ENCODE results near the gene DSE.

The DSE gene

DNA sequence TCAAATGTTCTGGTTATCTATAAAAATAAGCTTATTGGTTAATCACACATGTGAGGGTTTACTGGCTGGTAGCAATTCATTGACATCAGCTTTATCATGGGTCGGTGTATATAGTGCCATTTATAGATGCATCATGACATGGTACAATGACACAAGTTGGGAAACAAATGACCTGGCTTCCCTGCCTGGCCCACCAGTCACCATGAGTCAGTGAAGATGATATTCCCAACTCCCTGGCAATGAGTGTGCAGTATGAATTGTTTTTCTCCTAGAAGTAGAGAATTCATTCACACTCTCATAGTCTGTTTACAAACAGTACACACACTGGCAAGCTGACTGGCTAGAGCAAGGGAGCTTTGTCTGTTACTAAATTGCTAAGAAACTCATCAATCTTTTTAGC, 53.3 kb downstream of the DSE start:
- H3K9me3 ChIP-seq (ENCODE audit: control insufficient read depth, low read length) = no peaks in the 10 kb centered on the region
- H3K36me3 ChIP-seq (ENCODE audit: control insufficient read depth, insufficient read depth, low read length) = peaks cover 4% of the 10 kb centered on the region
- H3K4me1 ChIP-seq (ENCODE audit: control insufficient read depth, insufficient read depth, low read length) = no peaks in the 10 kb centered on the region
- no peak overlapping the region for H3K4me3 ChIP-seq (ENCODE audit: insufficient read depth, low read depth, low read length)
- WGBS, 2 experiments = 89 to 93% methylated on average over 1 of the region's 1 CpG
- no peak overlapping the region for H3K27ac ChIP-seq (ENCODE audit: insufficient read depth, low read depth, low read length, poor library complexity, severe bottlenecking)
- H3K27me3 ChIP-seq (ENCODE audit: control insufficient read depth, insufficient read depth, low read length, poor library complexity, severe bottlenecking) = no peaks in the 10 kb centered on the region

DNA sequence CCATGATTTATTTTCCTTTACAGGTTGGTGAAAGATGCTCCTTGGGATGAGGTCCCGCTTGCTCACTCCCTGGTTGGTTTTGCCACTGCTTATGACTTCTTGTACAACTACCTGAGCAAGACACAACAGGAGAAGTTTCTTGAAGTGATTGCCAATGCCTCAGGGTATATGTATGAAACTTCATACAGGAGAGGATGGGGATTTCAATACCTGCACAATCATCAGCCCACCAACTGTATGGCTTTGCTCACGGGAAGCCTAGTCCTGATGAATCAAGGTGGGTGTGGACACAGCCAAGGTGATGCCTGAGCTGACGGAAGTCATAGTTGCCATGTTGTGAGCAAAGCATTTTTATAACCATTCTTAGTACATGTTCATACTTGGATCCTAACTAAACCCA, 55.8 kb downstream of the DSE start:
- Histone ChIP-seq H3K27ac (ENCODE audit: insufficient read depth, low read depth, low read length, poor library complexity, severe bottlenecking) (no peak overlapping the region), H3K36me3 (ENCODE audit: control insufficient read depth, insufficient read depth, low read length) (peaks cover 4% of the 10 kb centered on the region), H3K9me3 (ENCODE audit: control insufficient read depth, low read length) (no peaks in the 10 kb centered on the region), H3K27me3 (ENCODE audit: control insufficient read depth, insufficient read depth, low read length, poor library complexity, severe bottlenecking) (no peaks in the 10 kb centered on the region), H3K4me1 (ENCODE audit: control insufficient read depth, insufficient read depth, low read length) (no peaks in the 10 kb centered on the region), H3K4me3 (ENCODE audit: insufficient read depth, low read depth, low read length) (no peak overlapping the region)
- 97 to 98% methylated on average over 3 of the region's 3 CpGs for WGBS, 2 experiments

DNA sequence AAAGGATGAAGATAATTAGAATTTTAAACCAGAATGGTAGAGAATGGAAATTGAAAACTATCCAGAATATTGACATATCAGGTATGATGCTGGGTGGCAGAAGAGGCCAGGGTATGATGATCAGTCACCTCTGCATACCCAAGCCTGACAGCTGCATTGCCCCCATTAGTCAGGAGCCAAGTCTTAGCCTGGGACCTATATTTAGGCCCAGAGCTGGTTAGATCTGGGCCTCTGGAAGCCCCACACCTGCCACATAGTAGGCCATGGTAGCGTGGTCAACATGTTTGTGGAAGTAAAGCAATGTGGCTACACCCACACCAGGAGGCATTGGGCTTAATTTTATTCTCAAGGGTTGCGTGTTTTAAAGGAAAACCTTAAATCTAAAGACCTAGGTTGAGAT, 58.4 kb downstream of the DSE start:
- Histone ChIP-seq H3K27ac (ENCODE audit: insufficient read depth, low read depth, low read length, poor library complexity, severe bottlenecking) (no peak overlapping the region), H3K4me1 (ENCODE audit: control insufficient read depth, insufficient read depth, low read length) (no peaks in the 10 kb centered on the region), H3K9me3 (ENCODE audit: control insufficient read depth, low read length) (no peaks in the 10 kb centered on the region), H3K36me3 (ENCODE audit: control insufficient read depth, insufficient read depth, low read length) (peaks cover 4% of the 10 kb centered on the region), H3K27me3 (ENCODE audit: control insufficient read depth, insufficient read depth, low read length, poor library complexity, severe bottlenecking) (no peaks in the 10 kb centered on the region), H3K4me3 (ENCODE audit: insufficient read depth, low read depth, low read length) (no peak overlapping the region)
- 96 to 97% methylated on average over 2 of the region's 2 CpGs for WGBS, 2 experiments

DNA sequence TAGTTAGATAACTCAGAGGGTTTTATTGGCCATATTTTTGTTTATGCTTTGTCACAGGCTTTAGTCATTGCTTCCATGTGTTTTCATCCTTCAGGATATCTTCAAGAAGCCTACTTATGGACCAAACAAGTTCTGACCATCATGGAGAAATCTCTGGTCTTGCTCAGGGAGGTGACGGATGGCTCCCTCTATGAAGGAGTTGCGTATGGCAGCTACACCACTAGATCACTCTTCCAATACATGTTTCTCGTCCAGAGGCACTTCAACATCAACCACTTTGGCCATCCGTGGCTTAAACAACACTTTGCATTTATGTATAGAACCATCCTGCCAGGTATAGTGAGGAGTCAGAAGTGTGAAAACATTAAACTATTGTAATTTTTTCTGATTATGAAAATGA, 60.1 kb downstream of the DSE start:
- H3K4me1 ChIP-seq (ENCODE audit: control insufficient read depth, insufficient read depth, low read length) = no peaks in the 10 kb centered on the region
- 90 to 92% methylated on average over 4 of the region's 4 CpGs for WGBS, 2 experiments
- peaks cover 4% of the 10 kb centered on the region for H3K36me3 ChIP-seq (ENCODE audit: control insufficient read depth, insufficient read depth, low read length)
- no peak overlapping the region for H3K27ac ChIP-seq (ENCODE audit: insufficient read depth, low read depth, low read length, poor library complexity, severe bottlenecking)
- H3K9me3 ChIP-seq (ENCODE audit: control insufficient read depth, low read length) = no peaks in the 10 kb centered on the region
- no peaks in the 10 kb centered on the region for H3K27me3 ChIP-seq (ENCODE audit: control insufficient read depth, insufficient read depth, low read length, poor library complexity, severe bottlenecking)
- H3K4me3 ChIP-seq (ENCODE audit: insufficient read depth, low read depth, low read length) = no peak overlapping the region

DNA sequence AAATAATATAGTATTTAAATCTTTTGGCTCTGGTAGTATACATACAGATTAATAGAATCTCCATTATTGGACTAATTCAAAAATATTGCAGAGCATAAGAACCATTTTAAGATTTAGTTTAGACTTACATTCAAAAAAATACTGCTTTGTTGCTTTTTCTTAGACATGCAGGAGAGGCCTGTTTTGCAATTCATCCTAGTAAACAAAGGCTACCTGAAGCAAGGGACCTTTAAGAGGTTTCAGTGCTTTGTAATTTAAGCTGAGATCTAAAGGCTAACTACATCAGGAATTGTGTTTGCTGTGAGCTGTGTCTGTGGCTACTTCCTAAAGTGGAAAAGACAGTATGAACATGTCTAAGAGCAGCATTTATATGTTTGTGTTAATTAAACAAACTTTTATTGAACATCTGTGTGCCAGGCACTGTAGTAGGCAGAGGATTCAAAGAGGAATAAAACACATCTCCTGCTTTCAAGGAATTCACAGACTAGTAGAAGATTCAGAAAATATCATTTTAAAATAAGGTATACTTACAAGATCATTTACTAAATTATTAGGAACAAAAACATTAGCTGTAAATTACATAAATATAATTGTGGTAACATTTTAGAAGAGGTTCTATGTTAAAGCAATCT, 61.3 kb downstream of the DSE start:
- H3K36me3 ChIP-seq (ENCODE audit: control insufficient read depth, insufficient read depth, low read length) = no peaks in the 10 kb centered on the region
- no peaks in the 10 kb centered on the region for H3K27me3 ChIP-seq (ENCODE audit: control insufficient read depth, insufficient read depth, low read length, poor library complexity, severe bottlenecking)
- H3K9me3 ChIP-seq (ENCODE audit: control insufficient read depth, low read length) = no peaks in the 10 kb centered on the region
- no peaks in the 10 kb centered on the region for H3K4me1 ChIP-seq (ENCODE audit: control insufficient read depth, insufficient read depth, low read length)
- H3K27ac ChIP-seq (ENCODE audit: insufficient read depth, low read depth, low read length, poor library complexity, severe bottlenecking) = no peak overlapping the region
- no peak overlapping the region for H3K4me3 ChIP-seq (ENCODE audit: insufficient read depth, low read depth, low read length)

DNA sequence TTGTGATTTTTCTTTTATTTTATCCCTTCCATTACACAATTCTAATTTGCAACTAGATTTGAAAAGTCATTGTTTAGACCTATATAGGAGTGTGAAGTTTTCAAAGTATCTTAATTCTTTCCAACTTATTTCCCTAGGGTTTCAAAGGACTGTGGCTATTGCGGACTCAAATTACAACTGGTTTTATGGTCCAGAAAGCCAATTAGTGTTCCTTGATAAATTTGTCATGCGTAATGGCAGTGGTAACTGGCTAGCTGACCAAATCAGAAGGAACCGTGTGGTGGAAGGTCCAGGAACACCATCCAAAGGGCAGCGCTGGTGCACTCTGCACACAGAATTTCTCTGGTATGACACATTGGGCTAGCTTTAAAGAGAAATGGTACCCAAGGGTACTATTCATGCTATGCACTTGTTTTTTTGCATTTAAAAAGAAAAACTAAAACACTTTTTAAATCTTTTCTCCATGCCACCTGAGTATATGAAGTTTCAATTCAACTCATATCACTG, 62.5 kb downstream of the DSE start:
- Histone ChIP-seq H3K27ac (ENCODE audit: insufficient read depth, low read depth, low read length, poor library complexity, severe bottlenecking) (no peak overlapping the region), H3K4me3 (ENCODE audit: insufficient read depth, low read depth, low read length) (no peak overlapping the region), H3K36me3 (ENCODE audit: control insufficient read depth, insufficient read depth, low read length) (no peaks in the 10 kb centered on the region), H3K4me1 (ENCODE audit: control insufficient read depth, insufficient read depth, low read length) (no peaks in the 10 kb centered on the region), H3K27me3 (ENCODE audit: control insufficient read depth, insufficient read depth, low read length, poor library complexity, severe bottlenecking) (no peaks in the 10 kb centered on the region), H3K9me3 (ENCODE audit: control insufficient read depth, low read length) (no peaks in the 10 kb centered on the region)
- 97% methylated on average over 4 of the region's 4 CpGs for WGBS, 2 experiments

DNA sequence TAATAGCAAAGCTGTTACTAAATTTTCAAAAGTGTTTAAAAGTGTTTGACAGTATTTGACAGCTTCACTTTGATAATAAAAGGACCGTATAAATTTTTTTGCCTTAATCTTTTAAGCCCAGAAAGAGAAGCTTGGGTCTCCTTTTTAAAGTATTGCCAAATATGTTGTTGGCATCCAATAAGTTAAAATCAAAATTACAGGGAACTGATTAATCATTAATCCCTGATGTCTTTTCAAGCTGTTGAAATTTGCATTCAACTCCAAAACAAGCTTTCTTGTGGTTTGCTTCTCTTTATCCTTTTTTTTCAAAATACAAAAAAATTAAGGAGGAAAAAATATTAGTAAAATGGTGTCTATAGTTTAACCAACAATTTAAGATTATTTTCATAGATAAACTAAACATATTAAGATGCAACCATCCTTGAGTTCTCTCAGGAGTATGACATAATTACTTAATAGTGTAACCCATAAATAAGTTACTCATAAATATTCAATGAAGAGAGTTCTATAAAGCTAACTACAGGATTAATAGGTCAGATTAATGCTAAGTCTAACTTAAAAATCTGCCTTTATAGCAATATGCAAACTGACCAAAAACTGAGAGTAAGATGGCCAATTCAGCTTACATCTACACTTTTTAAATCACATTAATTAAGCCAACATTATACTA, 63.4 kb downstream of the DSE start:
- Histone ChIP-seq H3K36me3 (ENCODE audit: control insufficient read depth, insufficient read depth, low read length) (no peaks in the 10 kb centered on the region), H3K27ac (ENCODE audit: insufficient read depth, low read depth, low read length, poor library complexity, severe bottlenecking) (no peak overlapping the region), H3K4me1 (ENCODE audit: control insufficient read depth, insufficient read depth, low read length) (no peaks in the 10 kb centered on the region), H3K27me3 (ENCODE audit: control insufficient read depth, insufficient read depth, low read length, poor library complexity, severe bottlenecking) (no peaks in the 10 kb centered on the region), H3K4me3 (ENCODE audit: insufficient read depth, low read depth, low read length) (no peak overlapping the region), H3K9me3 (ENCODE audit: control insufficient read depth, low read length) (no peaks in the 10 kb centered on the region)
- WGBS, 2 experiments = 94 to 100% methylated on average over 1 of the region's 1 CpG

DNA sequence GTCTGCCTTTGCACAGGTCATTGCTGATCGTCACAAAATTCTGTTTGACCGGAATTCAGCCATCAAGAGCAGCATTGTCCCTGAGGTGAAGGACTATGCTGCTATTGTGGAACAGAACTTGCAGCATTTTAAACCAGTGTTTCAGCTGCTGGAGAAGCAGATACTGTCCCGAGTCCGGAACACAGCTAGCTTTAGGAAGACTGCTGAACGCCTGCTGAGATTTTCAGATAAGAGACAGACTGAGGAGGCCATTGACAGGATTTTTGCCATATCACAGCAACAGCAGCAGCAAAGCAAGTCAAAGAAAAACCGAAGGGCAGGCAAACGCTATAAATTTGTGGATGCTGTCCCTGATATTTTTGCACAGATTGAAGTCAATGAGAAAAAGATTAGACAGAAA, 65.8 kb downstream of the DSE start:
- H3K9me3 ChIP-seq (ENCODE audit: control insufficient read depth, low read length) = no peaks in the 10 kb centered on the region
- no peak overlapping the region for H3K4me3 ChIP-seq (ENCODE audit: insufficient read depth, low read depth, low read length)
- H3K27ac ChIP-seq (ENCODE audit: insufficient read depth, low read depth, low read length, poor library complexity, severe bottlenecking) = no peak overlapping the region
- WGBS, 2 experiments = 91 to 94% methylated on average over 7 of the region's 7 CpGs
- no peaks in the 10 kb centered on the region for H3K4me1 ChIP-seq (ENCODE audit: control insufficient read depth, insufficient read depth, low read length)
- H3K36me3 ChIP-seq (ENCODE audit: control insufficient read depth, insufficient read depth, low read length) = no peaks in the 10 kb centered on the region
- H3K27me3 ChIP-seq (ENCODE audit: control insufficient read depth, insufficient read depth, low read length, poor library complexity, severe bottlenecking) = no peaks in the 10 kb centered on the region

DNA sequence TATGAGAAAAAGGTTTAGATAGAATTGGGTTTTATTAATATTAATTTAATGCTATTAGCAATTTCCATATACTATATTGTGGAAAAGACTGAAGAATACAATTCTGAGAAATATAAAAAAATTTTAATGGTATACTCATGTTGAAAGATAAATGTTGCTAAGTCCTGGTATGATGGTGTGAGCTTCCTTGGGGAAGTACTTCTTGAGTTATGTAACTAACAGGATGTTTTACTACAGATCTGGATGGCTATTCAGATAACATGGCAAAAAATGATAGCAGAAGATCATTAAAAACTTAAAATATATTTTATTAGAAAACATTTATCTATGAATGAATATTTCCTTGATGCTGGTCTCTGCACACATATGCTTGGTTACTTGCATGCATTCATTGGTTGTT, 66.9 kb downstream of the DSE start:
- no peaks in the 10 kb centered on the region for H3K9me3 ChIP-seq (ENCODE audit: control insufficient read depth, low read length)
- no peak overlapping the region for H3K4me3 ChIP-seq (ENCODE audit: insufficient read depth, low read depth, low read length)
- no peak overlapping the region for H3K27ac ChIP-seq (ENCODE audit: insufficient read depth, low read depth, low read length, poor library complexity, severe bottlenecking)
- no peaks in the 10 kb centered on the region for H3K4me1 ChIP-seq (ENCODE audit: control insufficient read depth, insufficient read depth, low read length)
- no peaks in the 10 kb centered on the region for H3K27me3 ChIP-seq (ENCODE audit: control insufficient read depth, insufficient read depth, low read length, poor library complexity, severe bottlenecking)
- H3K36me3 ChIP-seq (ENCODE audit: control insufficient read depth, insufficient read depth, low read length) = no peaks in the 10 kb centered on the region

DNA sequence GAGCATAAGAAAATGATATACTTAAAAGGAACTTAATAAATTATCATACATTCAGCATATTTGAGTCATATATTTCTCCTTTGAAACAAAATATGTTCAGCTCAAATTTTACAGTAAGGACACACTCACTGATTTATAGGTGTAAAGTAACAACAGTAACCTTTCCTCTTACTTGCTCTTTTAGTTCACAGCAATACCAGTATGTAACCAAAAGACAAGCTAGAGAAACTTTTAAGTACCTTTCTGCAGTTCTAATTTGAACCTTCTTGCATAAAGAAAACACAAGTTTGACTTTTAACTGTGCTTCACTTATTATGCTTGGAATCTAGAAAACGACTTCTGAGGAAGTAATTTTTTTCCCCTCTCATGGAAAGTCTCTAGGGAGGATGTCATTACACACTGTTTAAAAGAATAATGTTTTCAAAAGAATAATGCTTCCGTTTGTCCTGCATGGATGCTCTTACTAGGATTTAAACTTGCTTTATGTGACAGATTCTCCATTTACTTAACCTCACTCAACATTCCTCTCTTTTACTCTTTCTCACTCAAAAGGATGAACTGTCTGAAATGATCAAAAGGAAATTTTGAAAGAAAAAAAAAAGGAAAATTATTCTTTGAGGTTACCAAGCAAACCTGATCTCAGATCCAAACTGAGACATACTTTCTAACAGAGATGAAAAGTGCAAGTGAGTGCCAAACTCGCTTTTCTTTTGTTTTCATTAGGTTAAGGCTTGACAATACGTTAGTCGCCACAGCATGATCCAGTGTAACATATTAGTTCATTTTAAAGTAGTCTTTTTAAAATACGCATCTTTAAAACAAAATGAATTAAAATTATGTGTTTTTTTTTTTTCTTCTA, 68.1 kb downstream of the DSE start:
- Histone ChIP-seq H3K27me3 (ENCODE audit: control insufficient read depth, insufficient read depth, low read length, poor library complexity, severe bottlenecking) (no peaks in the 10 kb centered on the region), H3K4me3 (ENCODE audit: insufficient read depth, low read depth, low read length) (no peak overlapping the region), H3K27ac (ENCODE audit: insufficient read depth, low read depth, low read length, poor library complexity, severe bottlenecking) (no peak overlapping the region), H3K36me3 (ENCODE audit: control insufficient read depth, insufficient read depth, low read length) (no peaks in the 10 kb centered on the region), H3K4me1 (ENCODE audit: control insufficient read depth, insufficient read depth, low read length) (no peaks in the 10 kb centered on the region), H3K9me3 (ENCODE audit: control insufficient read depth, low read length) (no peaks in the 10 kb centered on the region)
- WGBS, 2 experiments = 65 to 88% methylated on average over 3 of the region's 6 CpGs
